Large intestine (tissue), 3 donors: ENCODE results near the gene SCN8A. TPM values are rescaled to one million over a fixed set of nuclear protein-coding genes. Genes with fewer than 3 reads are reported as not detected.

Source experiments
- DNase-seq, 2 donors: peaks; one replicate each; pipeline versions ENCODE4 v3.0.0 to v3.0.0-alpha.2; 2013
- H3K27ac ChIP-seq: one replicate; pipeline ENCODE4 v1.5.1; 2013; ENCODE audit warnings: low read length
- H3K27me3 ChIP-seq: 2 replicates; pipeline ENCODE4 v1.6.1; 2013; ENCODE audit warnings: low read length; ENCODE audit not compliant: control insufficient read depth, insufficient read depth
- H3K36me3 ChIP-seq: 2 replicates; pipeline ENCODE4 v1.6.1; 2013; ENCODE audit warnings: low read length; ENCODE audit not compliant: control insufficient read depth, insufficient read depth
- H3K4me1 ChIP-seq: one replicate; pipeline ENCODE4 v1.6.1; 2013; ENCODE audit warnings: low read length; ENCODE audit not compliant: control insufficient read depth, insufficient read depth
- H3K4me3 ChIP-seq: one replicate; pipeline ENCODE4 v1.5.1; 2013; ENCODE audit warnings: low read length
- H3K9me3 ChIP-seq: one replicate; pipeline ENCODE4 v1.6.1; 2013; ENCODE audit warnings: mild to moderate bottlenecking, low read depth, low read length, moderate library complexity; ENCODE audit not compliant: control insufficient read depth
- WGBS: methylation state at CpG from one replicate; pipeline ENCODE4 v1.1.5; 2013; ENCODE audit warnings: low lambda C conversion rate; ENCODE audit not compliant: insufficient coverage; 5-methylcytosine and 5-hydroxymethylcytosine counted together
- polyA plus RNA-seq: library from polyadenylated mRNA; unstranded; fragments of 120-200 nt; gene quantifications from one replicate; pipeline ENCODE4 v1.2.1, GENCODE V29; 2013

Gene SCN8A
- polyA plus RNA-seq, 1 donor = 1.4 TPM

DNA sequence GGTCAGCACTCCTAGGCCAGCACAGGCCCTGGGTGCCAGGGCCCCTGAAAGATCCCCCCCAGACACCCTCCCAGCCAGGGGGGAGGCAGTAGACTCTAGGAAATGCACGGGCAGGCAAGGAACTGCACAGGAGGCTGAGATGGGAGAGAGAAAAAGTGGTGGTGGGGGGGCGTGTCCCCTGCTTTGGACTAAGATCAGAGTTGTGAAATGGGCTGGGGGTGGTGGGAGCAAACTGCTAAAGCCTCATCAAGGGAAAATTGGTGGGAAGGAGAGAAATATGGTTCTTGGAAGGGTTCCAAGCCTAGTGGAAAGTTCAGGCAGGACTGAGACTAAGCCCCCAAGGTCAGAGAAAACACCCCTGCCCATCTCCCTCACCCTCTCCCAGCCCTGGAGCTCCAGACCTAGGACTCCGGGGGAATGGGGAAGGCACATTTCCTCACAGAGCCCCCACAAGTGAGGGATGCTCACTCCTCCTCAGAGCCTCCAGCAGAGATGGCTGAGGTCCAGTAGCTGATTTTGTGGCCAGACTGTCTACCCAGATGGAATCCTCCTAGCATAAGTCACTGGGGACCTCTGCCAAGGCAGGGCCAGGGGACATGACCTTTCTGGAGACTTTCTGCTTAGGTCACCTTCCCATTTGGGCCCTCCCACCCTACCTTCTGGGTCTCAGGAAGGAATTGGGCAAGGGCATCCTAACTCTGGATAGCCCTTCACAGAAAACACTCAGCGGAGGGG lies 227.7 kb downstream of the SCN8A start:
- Histone ChIP-seq H3K4me3 (no peak overlapping the region), H3K36me3 (no peaks in the 10 kb centered on the region), H3K4me1 (peaks cover 14% of the 10 kb centered on the region), H3K27me3 (peaks cover 3% of the 10 kb centered on the region), H3K27ac (no peak overlapping the region), H3K9me3 (peaks cover 8% of the 10 kb centered on the region)
- no peak for DNase-seq
- no CpG with 5 or more reads among the region's 4 CpGs for WGBS

GRCh38 chr12:51819736-51820525 lies 228.9 kb downstream of the SCN8A start:
- H3K27me3 ChIP-seq = peaks cover 3% of the 10 kb centered on the region
- DNase-seq = no peak
- H3K4me3 ChIP-seq = no peak overlapping the region

GRCh38 chr12:51820526-51821439 lies 229.8 kb downstream of the SCN8A start:
- H3K36me3 ChIP-seq = no peaks in the 10 kb centered on the region
- peak overlapping the region; percentile 49 for H3K4me3 ChIP-seq
- H3K9me3 ChIP-seq = peaks cover 8% of the 10 kb centered on the region
- peaks cover 3% of the 10 kb centered on the region for H3K27me3 ChIP-seq
- peak in 1 of 2 donors; percentile 68 for DNase-seq
- H3K27ac ChIP-seq = no peak overlapping the region
- WGBS = no CpG with 5 or more reads among the region's 113 CpGs
- H3K4me1 ChIP-seq = peaks cover 10% of the 10 kb centered on the region

More at GRCh38 chr12:51819736-51820525, 228.9 kb downstream of the SCN8A start:
- WGBS = 95% methylated on average over 3 of the region's 32 CpGs
- no peaks in the 10 kb centered on the region for H3K36me3 ChIP-seq
- peaks cover 13% of the 10 kb centered on the region for H3K4me1 ChIP-seq
- H3K9me3 ChIP-seq = peaks cover 8% of the 10 kb centered on the region
- no peak overlapping the region for H3K27ac ChIP-seq

GRCh38 chr12:51821440-51822260 lies 230.6 kb downstream of the SCN8A start:
- H3K27ac ChIP-seq = no peak overlapping the region
- H3K4me3 ChIP-seq = peak overlapping the region; percentile 49
- H3K27me3 ChIP-seq = peaks cover 3% of the 10 kb centered on the region
- peaks cover 9% of the 10 kb centered on the region for H3K4me1 ChIP-seq
- H3K9me3 ChIP-seq = peaks cover 8% of the 10 kb centered on the region
- DNase-seq = no peak
- no peaks in the 10 kb centered on the region for H3K36me3 ChIP-seq
- WGBS = no CpG with 5 or more reads among the region's 101 CpGs

DNA sequence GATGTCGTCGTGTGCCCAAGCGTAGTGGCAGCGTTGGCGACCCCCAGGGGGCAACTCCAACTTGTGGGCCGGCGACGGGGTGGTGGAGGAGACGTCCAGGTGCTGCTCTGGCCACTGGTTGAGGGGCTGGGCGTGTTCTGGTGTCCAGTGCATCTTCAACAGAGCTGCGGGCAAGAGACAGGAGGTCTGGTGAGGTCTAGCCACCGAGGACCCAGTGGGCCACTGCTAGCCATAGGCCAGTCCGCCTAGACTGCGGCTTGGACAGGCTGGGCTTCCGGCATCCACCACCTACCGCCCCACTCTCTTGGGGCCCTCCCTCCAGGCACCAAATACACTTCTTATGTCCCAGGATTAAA lies 231.2 kb downstream of the SCN8A start:
- DNase-seq = no peak
- H3K27me3 ChIP-seq = peaks cover 3% of the 10 kb centered on the region
- H3K4me1 ChIP-seq = peaks cover 5% of the 10 kb centered on the region
- H3K9me3 ChIP-seq = peaks cover 8% of the 10 kb centered on the region
- no peak overlapping the region for H3K4me3 ChIP-seq
- no peak overlapping the region for H3K27ac ChIP-seq
- no CpG with 5 or more reads among the region's 16 CpGs for WGBS
- no peaks in the 10 kb centered on the region for H3K36me3 ChIP-seq

DNA sequence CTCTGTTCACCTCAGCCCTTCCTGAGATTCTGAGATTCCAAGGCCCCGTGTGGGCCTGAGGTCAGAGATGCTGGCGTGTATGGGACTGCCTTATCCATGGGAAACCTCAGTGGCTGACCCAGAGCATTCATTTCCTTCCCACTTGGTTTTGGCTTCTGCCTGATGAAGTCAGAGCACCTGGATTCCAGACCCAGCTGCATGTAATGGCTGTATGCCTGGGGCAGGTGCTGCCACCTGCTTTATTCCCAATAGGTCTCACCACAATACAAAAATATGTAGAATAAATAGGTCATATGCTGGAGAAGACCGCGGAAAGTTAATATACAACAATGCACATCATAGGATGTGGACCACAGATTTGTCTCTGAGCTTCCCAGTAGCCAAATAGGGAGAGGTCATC lies 231.9 kb downstream of the SCN8A start:
- peaks cover 5% of the 10 kb centered on the region for H3K4me1 ChIP-seq
- H3K27me3 ChIP-seq = peaks cover 3% of the 10 kb centered on the region
- peaks cover 8% of the 10 kb centered on the region for H3K9me3 ChIP-seq
- H3K36me3 ChIP-seq = no peaks in the 10 kb centered on the region
- no peak overlapping the region for H3K27ac ChIP-seq
- no peak for DNase-seq
- H3K4me3 ChIP-seq = no peak overlapping the region
- 100% methylated on average over 2 of the region's 4 CpGs for WGBS

DNA sequence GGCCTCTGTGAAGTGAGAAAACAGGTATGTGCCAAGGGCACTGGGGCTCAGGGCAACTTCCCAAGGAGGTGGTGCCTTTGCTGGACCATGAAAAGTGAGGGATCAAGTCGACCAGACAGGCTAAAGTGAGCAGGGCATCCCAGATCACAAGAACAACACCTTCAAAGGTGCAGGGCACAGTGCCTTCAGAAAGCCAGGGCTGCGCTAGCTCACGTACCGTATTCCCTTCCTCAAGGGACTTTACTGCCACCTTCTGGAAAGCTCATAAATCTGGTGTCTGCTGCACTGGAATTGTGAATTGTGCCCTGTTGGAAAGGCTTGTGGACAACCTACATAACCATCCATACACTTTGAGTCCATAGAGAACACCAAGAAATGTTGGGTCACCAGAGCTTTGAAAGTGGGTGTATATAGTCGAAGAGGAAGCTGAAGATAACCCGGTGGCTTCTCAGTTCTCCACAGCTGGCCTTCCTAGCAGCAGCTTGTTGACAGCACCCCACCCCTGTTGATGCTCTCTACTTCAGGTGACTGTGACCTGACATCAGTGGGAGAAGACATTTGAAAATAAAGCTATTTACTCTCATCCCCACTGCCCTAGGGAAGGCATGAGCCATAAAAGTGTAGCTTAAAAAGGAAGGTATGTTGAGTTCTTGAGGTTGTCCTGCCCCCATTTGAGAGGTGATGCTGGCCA lies 233.0 kb downstream of the SCN8A start:
- Histone ChIP-seq H3K36me3 (no peaks in the 10 kb centered on the region), H3K4me3 (no peak overlapping the region), H3K27me3 (peaks cover 3% of the 10 kb centered on the region), H3K9me3 (peaks cover 8% of the 10 kb centered on the region), H3K4me1 (peaks cover 7% of the 10 kb centered on the region), H3K27ac (no peak overlapping the region)
- DNase-seq = peak; percentile 51 to 64
- WGBS = no CpG with 5 or more reads among the region's 6 CpGs

DNA sequence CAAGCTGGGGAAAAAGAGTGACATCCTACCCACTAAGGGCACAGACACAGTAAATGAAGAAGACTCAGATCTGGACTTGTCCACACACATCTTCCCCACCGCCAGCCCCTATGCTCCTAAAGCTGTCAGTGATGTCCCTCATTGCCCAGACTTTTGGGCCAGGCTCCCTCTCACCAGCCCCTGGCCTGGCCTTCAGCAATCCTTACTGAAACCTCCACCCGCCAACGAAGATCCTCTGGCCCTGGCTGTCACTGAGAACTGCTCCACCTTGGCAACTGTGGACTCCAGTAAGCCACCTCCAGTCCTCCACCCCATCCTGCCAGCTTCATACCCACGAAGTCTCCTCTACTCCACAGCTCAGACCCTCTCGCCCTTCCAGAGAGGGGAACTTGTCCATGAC lies 234.2 kb downstream of the SCN8A start:
- WGBS = no CpG with 5 or more reads among the region's 5 CpGs
- Histone ChIP-seq H3K27me3 (peaks cover 3% of the 10 kb centered on the region), H3K9me3 (peaks cover 8% of the 10 kb centered on the region), H3K36me3 (no peaks in the 10 kb centered on the region), H3K4me1 (peaks cover 7% of the 10 kb centered on the region), H3K4me3 (no peak overlapping the region), H3K27ac (no peak overlapping the region)
- no peak for DNase-seq

DNA sequence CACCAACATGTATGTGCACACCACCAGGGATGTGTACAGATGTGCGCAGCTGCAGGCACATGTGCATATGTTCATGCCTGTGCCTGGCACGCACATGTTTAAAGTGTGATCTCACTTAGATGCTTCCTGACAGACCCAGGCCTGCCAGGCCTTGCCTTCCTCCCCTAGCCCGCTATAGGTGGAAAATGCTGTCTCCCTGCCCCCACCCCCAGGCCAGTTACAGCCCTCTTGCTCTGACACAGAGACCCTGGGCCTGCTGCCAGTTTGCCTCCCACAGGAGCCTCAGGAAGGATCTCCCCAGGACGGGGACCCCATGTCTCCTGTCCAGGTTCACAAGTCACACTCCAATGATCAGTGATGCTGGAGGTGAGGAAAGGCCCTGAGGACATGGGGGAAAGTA lies 235.8 kb downstream of the SCN8A start:
- Histone ChIP-seq H3K9me3 (peaks cover 5% of the 10 kb centered on the region), H3K4me3 (no peak overlapping the region), H3K4me1 (peaks cover 7% of the 10 kb centered on the region), H3K27ac (no peak overlapping the region), H3K36me3 (no peaks in the 10 kb centered on the region), H3K27me3 (peaks cover 3% of the 10 kb centered on the region)
- no peak for DNase-seq
- no CpG with 5 or more reads among the region's 4 CpGs for WGBS
